ENCODE measurements around the gene SPOCK3.

Gene SPOCK3

GRCh38 chr4:167218022-167218608 lies 16.2 kb downstream of the SPOCK3 start:
- no peak overlapping the region for H3K4me3 ChIP-seq (ENCODE audit: low read depth, low read length)
- TF ChIP-seq, protein P1, sequence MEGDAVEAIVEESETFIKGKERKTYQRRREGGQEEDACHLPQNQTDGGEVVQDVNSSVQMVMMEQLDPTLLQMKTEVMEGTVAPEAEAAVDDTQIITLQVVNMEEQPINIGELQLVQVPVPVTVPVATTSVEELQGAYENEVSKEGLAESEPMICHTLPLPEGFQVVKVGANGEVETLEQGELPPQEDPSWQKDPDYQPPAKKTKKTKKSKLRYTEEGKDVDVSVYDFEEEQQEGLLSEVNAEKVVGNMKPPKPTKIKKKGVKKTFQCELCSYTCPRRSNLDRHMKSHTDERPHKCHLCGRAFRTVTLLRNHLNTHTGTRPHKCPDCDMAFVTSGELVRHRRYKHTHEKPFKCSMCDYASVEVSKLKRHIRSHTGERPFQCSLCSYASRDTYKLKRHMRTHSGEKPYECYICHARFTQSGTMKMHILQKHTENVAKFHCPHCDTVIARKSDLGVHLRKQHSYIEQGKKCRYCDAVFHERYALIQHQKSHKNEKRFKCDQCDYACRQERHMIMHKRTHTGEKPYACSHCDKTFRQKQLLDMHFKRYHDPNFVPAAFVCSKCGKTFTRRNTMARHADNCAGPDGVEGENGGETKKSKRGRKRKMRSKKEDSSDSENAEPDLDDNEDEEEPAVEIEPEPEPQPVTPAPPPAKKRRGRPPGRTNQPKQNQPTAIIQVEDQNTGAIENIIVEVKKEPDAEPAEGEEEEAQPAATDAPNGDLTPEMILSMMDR (IDR thresholded peaks at IDR 0.05; ENCODE audit: borderline replicate concordance, insufficient read depth, low read depth, low read length): no peak

GRCh38 chr4:167216783-167217182 lies 17.5 kb downstream of the SPOCK3 start:
- TF ChIP-seq, protein P1 (IDR thresholded peaks at IDR 0.05; ENCODE audit: borderline replicate concordance, insufficient read depth, low read depth, low read length): no peak
- no peak overlapping the region for H3K4me3 ChIP-seq (ENCODE audit: low read depth, low read length)

GRCh38 chr4:167210166-167210565 lies 24.1 kb downstream of the SPOCK3 start:
- H3K4me3 ChIP-seq (ENCODE audit: low read depth, low read length): no peak overlapping the region
- TF ChIP-seq, protein P1 (IDR thresholded peaks at IDR 0.05; ENCODE audit: borderline replicate concordance, insufficient read depth, low read depth, low read length): no peak

- H3K4me3 ChIP-seq (ENCODE audit: low read depth, low read length): no peak overlapping the region
- TF ChIP-seq, protein P1 (IDR thresholded peaks at IDR 0.05; ENCODE audit: borderline replicate concordance, insufficient read depth, low read depth, low read length): no peak
Measured at GRCh38 chr4:167196344-167197012, 37.8 kb downstream of the SPOCK3 start.

DNA sequence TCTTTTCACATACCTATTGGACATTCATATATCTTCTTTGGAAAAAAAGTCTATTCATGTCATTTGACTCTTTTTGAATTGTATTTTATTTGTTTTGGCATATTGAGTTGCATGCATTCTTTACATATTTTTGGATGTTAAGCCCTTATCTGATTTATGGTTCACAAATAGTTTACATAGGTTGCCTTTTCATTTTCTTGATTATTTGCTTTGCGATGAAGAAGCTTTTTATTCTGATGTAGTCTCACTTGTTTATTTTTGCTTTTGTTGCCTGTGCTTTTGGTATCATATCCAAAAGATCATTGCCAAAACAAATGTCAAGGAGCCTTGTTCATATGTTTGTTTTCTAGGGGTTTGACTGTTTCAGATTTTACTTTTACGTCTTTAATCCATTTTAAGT lies 43.9 kb downstream of the SPOCK3 start:
- H3K4me3 ChIP-seq (ENCODE audit: low read depth, low read length): no peak overlapping the region
- TF ChIP-seq, protein P1 (IDR thresholded peaks at IDR 0.05; ENCODE audit: borderline replicate concordance, insufficient read depth, low read depth, low read length): no peak

DNA sequence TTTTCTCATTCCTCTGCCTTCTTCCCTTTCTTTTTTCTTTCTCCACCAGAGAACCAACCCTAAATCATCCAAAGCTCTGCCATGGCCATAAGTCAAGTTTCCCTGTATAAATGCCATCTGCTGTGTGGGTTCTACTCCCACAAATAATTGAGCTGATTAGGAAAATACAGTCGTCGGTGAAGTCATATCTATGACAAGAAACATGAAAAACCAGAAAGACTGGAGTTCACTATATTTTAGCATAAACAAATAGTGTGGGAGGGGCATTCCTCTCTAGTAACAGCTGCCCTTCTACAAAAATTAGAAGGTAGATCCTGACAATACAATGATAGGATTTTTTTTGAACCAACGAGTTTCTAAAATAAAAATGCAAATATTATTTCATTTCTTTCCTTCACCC lies 48.8 kb downstream of the SPOCK3 start:
- H3K4me3 ChIP-seq (ENCODE audit: low read depth, low read length): no peak overlapping the region
- TF ChIP-seq, protein P1 (IDR thresholded peaks at IDR 0.05; ENCODE audit: borderline replicate concordance, insufficient read depth, low read depth, low read length): no peak

DNA sequence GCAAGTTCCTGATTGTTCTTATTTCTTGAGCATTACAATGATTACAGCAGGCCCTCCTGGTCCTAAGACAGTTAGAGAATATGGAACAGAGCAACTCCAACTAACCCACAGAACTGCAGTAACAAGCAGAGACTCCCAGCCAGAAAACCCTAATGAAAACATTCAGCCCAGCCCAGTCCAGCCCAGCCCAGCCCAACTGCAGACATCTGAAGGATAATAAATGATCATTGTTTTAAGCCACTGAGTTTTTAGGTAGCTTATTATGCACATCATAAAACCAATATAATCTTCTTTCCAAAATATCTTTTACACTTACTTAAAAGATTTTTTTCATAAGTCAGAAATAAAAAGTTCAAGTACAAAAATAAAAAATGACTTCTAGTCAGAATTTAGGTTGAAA lies 51.3 kb downstream of the SPOCK3 start:
- TF ChIP-seq, protein P1 (IDR thresholded peaks at IDR 0.05; ENCODE audit: borderline replicate concordance, insufficient read depth, low read depth, low read length): no peak

More for the DNA sequence above, 51.3 kb downstream of the SPOCK3 start:
- no peak overlapping the region for H3K4me3 ChIP-seq (ENCODE audit: low read depth, low read length)

Measured in GM12875 (cell line).